ENCODE results near the gene OR1N2.

Gene OR1N2

GRCh38 chr9:122552812-122553211 lies at the start of gene OR1N2:
TSS of gene OR1N2 (plus strand) at chr9:122553112. CDS start at chr9:122553212, 100 bp downstream.
- ChIA-PET CTCF (no interaction called here), POLR2A (no interaction called here)
- no peak for DNase-seq (ENCODE audit: extremely low spot score)
- no peak for TF ChIP-seq CTCF (IDR thresholded peaks at IDR 0.05; ENCODE audit: control extremely low read depth, extremely low read depth, low read depth, missing control alignments)

- ChIA-PET CTCF (interaction anchor here (2.9 kb wide), 1 partner anchor 8 kb away, joined by 19 read pairs; no protein-coding TSS in a partner anchor), POLR2A (no interaction called here)
- no peak for TF ChIP-seq CTCF (IDR thresholded peaks at IDR 0.05; ENCODE audit: control extremely low read depth, extremely low read depth, low read depth, missing control alignments)
- no peak for DNase-seq (ENCODE audit: extremely low spot score)
These were observed 45.9 kb upstream of the OR1N2 start for GRCh38 chr9:122506964-122507363.

GRCh38 chr9:122510502-122510901 lies 42.4 kb upstream of the OR1N2 start, which contains the start of gene OR1J2:
TSS of gene OR1J2 (plus strand) at chr9:122510802. CDS start at chr9:122510802, 0 bp downstream.
- ChIA-PET POLR2A (no interaction called here), CTCF (interaction anchor here (3.4 kb wide), 1 partner anchor 12 kb away, joined by 12 read pairs; no protein-coding TSS in a partner anchor)
- TF ChIP-seq CTCF (IDR thresholded peaks at IDR 0.05; ENCODE audit: control extremely low read depth, extremely low read depth, low read depth, missing control alignments) = no peak
- no peak for DNase-seq (ENCODE audit: extremely low spot score)

GRCh38 chr9:122518226-122518625 lies 34.7 kb upstream of the OR1N2 start:
- ChIA-PET CTCF (interaction anchor here (1.9 kb wide), 1 partner anchor 23 kb away, joined by 4 read pairs; no protein-coding TSS in a partner anchor), POLR2A (no interaction called here)
- no peak for TF ChIP-seq CTCF (IDR thresholded peaks at IDR 0.05; ENCODE audit: control extremely low read depth, extremely low read depth, low read depth, missing control alignments)
- DNase-seq (ENCODE audit: extremely low spot score) = no peak

- ChIA-PET CTCF (interaction anchor here (1.0 to 1.9 kb wide), 2 partner anchors 23 kb away, joined by 3 to 4 read pairs; no protein-coding TSS in a partner anchor), POLR2A (no interaction called here)
- no peak for TF ChIP-seq CTCF (IDR thresholded peaks at IDR 0.05; ENCODE audit: control extremely low read depth, extremely low read depth, low read depth, missing control alignments)
- no peak for DNase-seq (ENCODE audit: extremely low spot score)
These were observed 34.1 kb upstream of the OR1N2 start, which contains the start of gene OR1J4 for GRCh38 chr9:122518841-122519240. TSS of gene OR1J4 (plus strand) at chr9:122519141. CDS start at chr9:122519141, 0 bp downstream.

- no peak for TF ChIP-seq CTCF (IDR thresholded peaks at IDR 0.05; ENCODE audit: control extremely low read depth, extremely low read depth, low read depth, missing control alignments)
- no peak for DNase-seq (ENCODE audit: extremely low spot score)
- POLR2A ChIA-PET = no interaction called here
- CTCF ChIA-PET = interaction anchor here (1.0 kb wide), 1 partner anchor 22 kb away, joined by 3 read pairs; no protein-coding TSS in a partner anchor
These were observed 33.5 kb upstream of the OR1N2 start for GRCh38 chr9:122519376-122519775.

Data from GM10248 (cell line).